Hepatic stellate cell (primary cell): ENCODE results near the gene FNDC1.
A peak's percentile ranks its signal among the peaks of the same experiment; 100 is the strongest.

Experiments
- DNase-seq: peaks from one replicate; pipeline ENCODE4 v3.0.0; 2011; ENCODE audit warnings: low spot score

The FNDC1 gene

DNA sequence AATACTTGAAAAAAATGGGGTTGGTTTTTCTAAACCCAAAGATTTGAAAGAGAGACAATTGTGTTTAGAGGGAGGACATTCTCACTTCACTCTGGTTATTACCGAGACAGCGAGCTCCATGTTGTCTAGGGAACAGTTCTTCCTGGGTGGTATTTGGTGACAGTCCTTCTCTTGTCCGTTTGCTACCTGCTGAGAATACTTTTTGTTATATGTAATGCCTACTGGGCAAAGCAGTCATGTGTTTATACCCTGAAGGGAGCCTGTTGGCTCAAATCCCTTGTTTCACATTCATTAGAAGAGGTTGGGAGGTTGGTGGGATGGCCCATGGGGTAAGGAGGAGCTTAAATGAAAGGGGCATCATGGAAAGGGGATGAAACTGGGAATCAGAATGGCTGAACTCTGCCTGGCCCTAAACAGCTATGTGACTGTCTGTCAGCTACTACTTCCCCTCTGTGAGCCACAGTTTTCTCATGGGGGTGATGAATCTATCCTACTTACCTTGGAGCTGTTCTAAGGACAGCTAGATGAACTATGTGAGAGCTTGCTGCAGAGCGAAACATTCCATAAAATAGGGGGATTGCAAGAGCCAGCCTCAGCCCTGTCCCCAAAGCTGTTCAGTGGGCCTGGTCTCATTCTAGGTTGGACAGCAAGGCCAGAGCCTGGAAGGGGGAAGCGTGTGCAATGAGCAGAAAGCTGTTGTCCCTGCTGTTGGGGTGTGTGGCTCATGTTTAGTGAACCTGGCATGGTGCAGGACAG, 43.5 kb downstream of the FNDC1 start:
- no peak for DNase-seq

GRCh38 chr6:159213405-159213804, 44.2 kb downstream of the FNDC1 start:
- no peak for DNase-seq

GRCh38 chr6:159214281-159214680, 45.1 kb downstream of the FNDC1 start:
- DNase-seq, result no peak

DNA sequence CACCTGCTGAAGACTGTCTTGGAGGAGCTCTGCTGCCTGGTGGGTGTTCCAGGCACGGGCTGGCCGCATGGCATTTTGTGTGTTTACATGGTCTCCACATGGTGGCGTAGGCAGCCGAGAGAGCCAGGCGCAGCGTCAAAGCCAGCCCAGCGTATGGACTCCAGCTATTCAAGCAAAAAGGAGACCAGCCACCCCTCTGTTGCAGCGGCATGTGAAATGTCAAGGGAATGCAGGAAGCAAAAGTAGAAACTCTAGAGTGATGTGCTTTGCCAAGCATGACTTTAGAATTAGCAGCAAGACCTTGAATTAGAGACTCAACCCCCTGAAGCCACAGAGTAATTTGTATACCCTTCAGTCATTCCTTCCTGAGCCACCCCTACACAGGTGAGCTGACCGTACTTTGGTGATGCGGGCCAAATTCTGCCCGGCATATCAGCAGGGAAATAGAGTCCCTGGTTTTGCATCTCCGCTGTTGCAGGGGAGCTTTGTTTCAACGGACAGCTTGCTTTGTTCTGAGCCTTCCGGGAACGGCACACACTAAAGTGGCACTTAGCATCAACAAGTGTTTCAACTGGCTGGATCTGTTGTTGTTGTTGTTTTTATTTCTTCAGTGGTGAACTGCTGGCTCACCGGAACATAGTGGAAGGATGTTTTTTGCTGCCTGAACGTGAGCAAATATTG, 48.5 kb downstream of the FNDC1 start:
- DNase-seq, result peak; percentile 13

DNA sequence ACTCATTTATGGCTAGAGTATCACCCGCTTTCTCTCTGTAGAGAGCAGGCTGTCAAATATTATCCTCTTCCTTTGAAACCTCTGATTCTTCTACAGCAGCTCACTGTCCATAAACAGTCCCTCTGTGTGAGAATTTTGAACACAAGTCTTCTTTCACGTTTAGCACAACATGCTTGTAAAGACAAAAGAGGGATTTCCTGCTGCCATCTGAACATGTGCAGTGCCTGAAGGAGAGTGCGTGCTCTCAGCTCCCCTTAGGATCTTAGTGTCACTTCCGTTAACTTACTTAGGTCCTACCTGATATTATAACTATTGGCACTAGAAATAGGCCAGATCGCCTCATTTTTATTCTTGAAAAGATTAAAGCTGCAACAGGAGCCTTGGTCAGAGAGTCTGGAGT, 50.9 kb downstream of the FNDC1 start:
- DNase-seq, result no peak

DNA sequence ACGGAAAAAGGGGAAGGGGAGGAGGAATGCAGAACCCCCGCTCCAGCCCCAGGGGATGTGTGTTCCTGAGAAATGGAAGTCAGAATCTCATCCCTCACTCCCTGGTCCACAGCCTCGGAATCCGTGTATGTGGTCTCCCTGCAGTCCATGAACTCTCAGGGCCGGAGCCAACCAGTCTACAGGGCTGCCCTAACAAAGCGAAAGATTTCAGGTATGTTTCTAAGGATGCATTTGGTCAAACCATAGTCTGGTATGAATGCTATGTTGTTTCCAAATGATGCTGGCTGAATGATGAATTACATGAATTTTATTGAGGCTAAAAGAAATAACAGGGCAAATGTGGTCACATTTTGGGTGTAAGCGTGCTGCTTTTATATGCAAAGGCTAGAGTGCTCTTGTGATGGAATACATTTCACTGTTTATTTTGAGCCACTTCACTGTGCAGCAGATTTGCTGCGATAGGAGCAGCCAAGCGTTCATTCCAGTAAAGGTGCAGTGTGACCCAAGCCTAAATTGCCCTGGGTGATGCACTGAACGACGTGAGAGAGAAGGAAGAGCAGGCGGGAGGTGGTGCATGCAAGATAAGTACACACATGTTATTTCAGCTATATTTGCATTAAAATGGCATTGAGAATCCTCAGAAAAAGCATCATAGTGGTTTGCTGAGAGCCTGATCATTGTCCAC, 52.4 kb downstream of the FNDC1 start:
- no peak for DNase-seq

DNA sequence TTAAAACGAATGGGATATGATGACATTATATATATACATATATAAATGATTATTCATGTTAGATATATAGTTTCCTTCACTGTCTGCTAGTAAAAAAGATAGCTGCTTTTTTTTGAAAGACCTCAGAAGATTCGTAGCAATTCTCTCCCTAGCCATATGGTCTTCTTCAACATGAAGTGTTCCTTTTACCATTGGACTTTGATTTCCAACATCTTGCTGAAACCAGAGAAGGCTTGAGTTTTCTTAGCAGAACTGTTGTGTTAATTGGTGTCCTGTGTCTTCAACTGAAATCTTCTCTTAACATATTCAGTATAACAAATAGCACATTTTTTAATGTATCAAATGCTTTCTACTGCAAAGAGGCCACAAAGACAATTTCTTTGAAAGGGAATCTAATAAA, 55.3 kb downstream of the FNDC1 start:
- no peak for DNase-seq

GRCh38 chr6:159229651-159230051, 60.5 kb downstream of the FNDC1 start:
- DNase-seq, result no peak

- no peak for DNase-seq
Measured at GRCh38 chr6:159232106-159232645, 63.0 kb downstream of the FNDC1 start.

- no peak for DNase-seq
Measured at GRCh38 chr6:159232751-159233150, 63.6 kb downstream of the FNDC1 start.

DNA sequence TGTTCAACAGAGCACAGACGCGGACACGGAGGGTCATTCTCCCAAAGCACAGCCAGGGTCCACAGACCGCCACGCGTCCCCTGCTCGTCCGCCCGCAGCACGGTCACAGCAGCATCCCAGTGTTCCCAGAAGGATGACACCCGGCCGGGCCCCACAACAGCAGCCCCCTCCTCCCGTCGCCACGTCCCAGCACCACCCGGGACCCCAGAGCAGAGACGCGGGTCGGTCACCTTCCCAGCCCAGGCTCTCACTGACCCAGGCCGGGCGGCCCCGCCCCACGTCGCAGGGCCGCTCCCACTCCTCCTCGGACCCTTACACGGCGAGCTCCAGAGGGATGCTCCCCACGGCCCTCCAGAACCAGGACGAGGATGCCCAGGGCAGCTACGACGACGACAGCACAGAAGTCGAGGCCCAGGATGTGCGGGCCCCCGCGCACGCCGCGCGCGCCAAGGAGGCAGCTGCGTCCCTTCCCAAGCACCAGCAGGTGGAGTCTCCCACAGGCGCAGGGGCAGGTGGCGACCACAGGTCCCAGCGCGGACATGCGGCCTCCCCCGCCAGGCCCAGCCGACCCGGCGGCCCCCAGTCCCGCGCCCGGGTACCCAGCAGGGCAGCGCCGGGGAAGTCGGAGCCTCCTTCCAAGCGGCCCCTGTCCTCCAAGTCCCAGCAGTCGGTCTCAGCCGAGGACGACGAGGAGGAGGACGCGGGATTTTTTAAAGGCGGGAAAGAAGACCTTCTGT, 64.3 kb downstream of the FNDC1 start:
- DNase-seq, result no peak

- no peak for DNase-seq
Measured at GRCh38 chr6:159234102-159234553, 64.9 kb downstream of the FNDC1 start.

- DNase-seq, result no peak
Measured at GRCh38 chr6:159238920-159239558, 69.8 kb downstream of the FNDC1 start.

DNA sequence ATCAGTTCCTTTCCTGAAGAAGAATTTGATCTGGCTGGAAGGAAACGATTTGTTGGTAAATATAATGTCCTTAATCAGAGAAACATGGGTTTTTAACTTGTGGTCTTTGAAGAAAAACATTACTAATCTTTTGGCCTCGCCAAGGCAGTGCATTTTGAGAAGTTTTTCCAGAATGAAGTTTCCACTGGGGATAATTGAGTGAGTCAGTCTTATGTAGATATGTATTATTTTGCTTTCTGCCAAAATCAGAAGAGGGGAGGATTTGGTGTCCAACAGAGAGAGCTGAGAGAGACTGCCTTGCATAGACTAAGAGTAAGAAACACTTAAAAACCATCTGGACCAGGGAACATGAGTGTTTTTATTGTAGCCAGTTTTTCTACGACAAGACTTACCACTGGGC, 79.9 kb downstream of the FNDC1 start:
- DNase-seq, result no peak

- no peak for DNase-seq
Measured at GRCh38 chr6:159249752-159250151, 80.6 kb downstream of the FNDC1 start.

DNA sequence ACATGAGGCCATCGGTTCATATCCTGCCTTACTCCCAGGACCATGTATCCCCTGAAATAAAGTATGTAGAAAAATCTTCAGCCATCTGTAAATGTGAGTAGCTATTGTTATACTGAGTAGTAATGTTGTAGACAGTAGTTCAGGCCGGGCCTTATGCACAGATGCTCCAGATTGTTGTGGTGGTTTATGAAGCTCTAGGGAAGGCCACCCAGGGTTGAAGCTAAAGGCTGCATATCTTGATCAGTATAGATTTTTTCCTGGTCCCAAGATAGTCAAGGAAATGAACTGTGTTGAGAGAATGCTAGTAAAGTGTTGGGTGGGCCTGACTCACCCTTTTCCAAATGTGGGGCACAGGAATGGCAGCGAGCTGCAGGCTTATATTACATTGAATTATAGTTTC, 81.4 kb downstream of the FNDC1 start:
- DNase-seq, result no peak

- peak; percentile 13 for DNase-seq
Measured at GRCh38 chr6:159252955-159253508, 83.8 kb downstream of the FNDC1 start.

- no peak for DNase-seq
Measured at GRCh38 chr6:159254186-159254585, 85.0 kb downstream of the FNDC1 start.

- no peak for DNase-seq
Measured at GRCh38 chr6:159255434-159255951, 86.3 kb downstream of the FNDC1 start.

- no peak for DNase-seq
Measured at GRCh38 chr6:159256128-159256527, 86.9 kb downstream of the FNDC1 start.

GRCh38 chr6:159257846-159258245, 88.6 kb downstream of the FNDC1 start:
- DNase-seq, result no peak
